A673 (cell line): Measurements from ENCODE around the gene SERPINA4. TPM values are rescaled to one million over a fixed set of nuclear protein-coding genes. Genes with fewer than 3 reads are reported as not detected.

Experiments
- BruUV-seq: library from RNA; stranded (reverse); fragments of 400-500 nt; replicated peaks from 2 replicates; lab custom pipeline; 2021; lab: Mats Ljungman, UMichigan
- CTCF ChIA-PET: fragments of 300-600 bp; sonication (Branson Sonifier 250); formaldehyde crosslinking; loops from one replicate; lab custom pipeline; 2022; ENCODE audit warnings: antibody characterized with exemption; lab: Charles Lee
- POLR2A ChIA-PET: fragments of 300-600 bp; sonication (Branson Sonifier 250); formaldehyde crosslinking; loops from one replicate; lab custom pipeline; 2022; ENCODE audit warnings: antibody characterized with exemption; ENCODE audit not compliant: low non-redundant PET; lab: Charles Lee
- DNase-seq: peaks from one replicate; pipeline ENCODE4 v3.0.0-alpha.2; 2015; ENCODE audit warnings: low spot score
- H3K27ac ChIP-seq: fragments of 200-600 bp; sonication (generic); 2 replicates; pipeline ENCODE4 v1.5.1; 2016; ENCODE audit warnings: mixed run types, low read depth, mild to moderate bottlenecking, mixed read lengths, antibody characterized with exemption, low read length; ENCODE audit not compliant: poor library complexity, severe bottlenecking
- H3K27me3 ChIP-seq: fragments of 200-600 bp; sonication (generic); replicated peaks from 2 replicates; pipeline ENCODE4 v1.6.1; 2017; ENCODE audit warnings: mixed run types, low read depth, mild to moderate bottlenecking, mixed read lengths, antibody characterized with exemption, low read length; ENCODE audit not compliant: insufficient read depth, poor library complexity
- H3K36me3 ChIP-seq: fragments of 200-600 bp; sonication (generic); 2 replicates; pipeline ENCODE4 v1.6.1; 2016; ENCODE audit warnings: mixed run types, mild to moderate bottlenecking, mixed read lengths, antibody characterized with exemption, low read length; ENCODE audit not compliant: insufficient read depth, poor library complexity, severe bottlenecking
- H3K4me1 ChIP-seq: fragments of 200-600 bp; sonication (generic); 2 replicates; pipeline ENCODE4 v1.6.1; 2017; ENCODE audit warnings: mixed run types, mild to moderate bottlenecking, mixed read lengths, antibody characterized with exemption, low read length; ENCODE audit not compliant: insufficient read depth, poor library complexity, severe bottlenecking
- H3K4me3 ChIP-seq: fragments of 200-600 bp; sonication (generic); 2 replicates; pipeline ENCODE4 v1.5.1; 2016; ENCODE audit warnings: low read depth, mixed run types, mild to moderate bottlenecking, mixed read lengths, low read length; ENCODE audit not compliant: poor library complexity, severe bottlenecking
- H3K9me3 ChIP-seq: fragments of 200-600 bp; sonication (generic); 2 replicates; pipeline ENCODE4 v1.6.1; 2016; ENCODE audit warnings: mixed run types, low read depth, mild to moderate bottlenecking, mixed read lengths, antibody characterized with exemption, low read length; ENCODE audit not compliant: poor library complexity, severe bottlenecking
- CTCF ChIP-seq: fragments of 300-800, 200-600 bp; sonication (generic); conservative IDR thresholded peaks from 2 replicates; pipeline ENCODE4 v1.5.1; 2017; ENCODE audit warnings: low read depth, mild to moderate bottlenecking, antibody characterized with exemption, low read length, moderate library complexity, mixed read lengths
- EZH2 ChIP-seq: fragments of 200-600 bp; sonication (generic); IDR thresholded peaks from 2 replicates; pipeline ENCODE4 v1.6.1; 2017; ENCODE audit warnings: borderline replicate concordance, low read depth, mild to moderate bottlenecking, mixed read lengths, antibody characterized with exemption, low read length; ENCODE audit not compliant: poor library complexity, severe bottlenecking
- intact Hi-C: fragments of 100-400 bp; cut with micrococcal nuclease; formaldehyde crosslinking; loops from one replicate; pipeline ENCODE4 v1.10.0; 2022; ENCODE audit not compliant: unreplicated experiment
- total RNA-seq: library from RNA; stranded (reverse); gene quantifications from 2 replicates; pipeline ENCODE4 v1.2.3, GENCODE V29; 2021

The SERPINA4 gene
- total RNA-seq, 1 experiment from 2014 or later = not detected

DNA sequence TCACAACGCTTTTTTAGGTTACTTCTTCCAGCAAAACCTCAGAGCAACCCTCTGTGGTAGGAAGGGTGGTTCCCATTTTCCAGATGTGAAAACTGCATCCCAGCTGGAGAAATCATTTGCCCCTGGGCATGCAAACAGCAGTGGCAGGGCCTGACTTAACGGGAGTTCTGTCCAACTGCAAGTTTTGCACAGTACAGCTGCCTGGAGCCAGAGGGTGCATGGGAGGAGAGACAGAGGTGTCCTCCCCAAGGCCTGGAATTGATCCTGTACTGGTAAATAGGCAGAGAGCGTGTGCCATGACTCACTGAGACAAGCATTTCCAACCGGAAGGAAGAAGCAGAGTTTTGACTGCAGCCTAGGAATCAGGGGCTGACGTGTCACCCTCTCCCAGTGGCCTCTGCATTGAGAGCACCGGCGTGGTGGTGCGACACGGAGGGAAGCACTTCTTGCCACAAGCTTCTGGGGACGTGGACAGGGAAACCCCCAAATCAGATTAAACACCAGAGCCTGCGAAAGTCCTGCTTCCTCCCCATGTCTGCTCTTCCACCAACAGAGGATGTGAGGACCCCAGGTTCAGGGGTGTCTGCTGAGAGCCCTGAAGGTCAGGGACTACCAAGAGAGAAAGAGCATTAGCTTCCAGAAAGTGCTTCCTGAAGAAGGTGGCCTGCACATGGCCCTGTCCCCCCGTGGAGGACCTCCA lies 19.0 kb upstream of the SERPINA4 start:
- Histone ChIP-seq H3K27me3 (no peaks in the 10 kb centered on the region), H3K27ac (no peak overlapping the region), H3K4me1 (no peaks in the 10 kb centered on the region), H3K36me3 (no peaks in the 10 kb centered on the region), H3K4me3 (no peak overlapping the region), H3K9me3 (no peaks in the 10 kb centered on the region)
- no peak for DNase-seq
- ChIA-PET POLR2A (no interaction called here), CTCF (no interaction called here)
- no TSS peak for BruUV-seq
- no peak for TF ChIP-seq CTCF
- no peak for TF ChIP-seq EZH2
- intact Hi-C loops = no loop called here

DNA sequence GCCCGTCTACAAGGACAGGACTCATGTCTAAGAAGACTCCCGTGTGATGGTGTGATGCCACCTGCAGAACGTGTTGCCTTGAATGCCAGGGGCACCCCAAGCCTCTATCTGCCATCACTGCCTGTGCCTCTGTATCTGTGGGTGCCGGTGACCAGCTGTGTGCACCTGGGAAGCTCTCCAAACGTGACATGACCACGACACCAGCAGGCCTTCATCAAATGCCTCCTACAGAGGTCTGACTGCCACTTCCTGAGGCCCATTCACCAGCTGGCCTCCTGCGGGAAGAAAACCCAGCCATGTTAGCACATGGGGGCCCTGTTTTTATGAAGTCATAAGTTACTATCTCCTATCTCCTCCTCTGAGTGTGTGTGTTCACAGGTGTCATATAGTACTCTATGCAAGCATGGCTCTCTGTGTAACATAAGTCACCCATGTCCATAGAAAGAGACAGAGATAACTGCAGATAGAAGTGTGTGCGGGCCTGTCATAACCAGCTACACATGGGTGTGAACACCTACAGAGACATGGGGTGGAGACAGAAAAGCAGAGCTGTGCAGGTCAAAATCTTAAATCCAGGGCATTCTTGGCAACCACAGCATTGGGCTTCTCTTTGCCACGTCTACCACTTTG lies 18.3 kb upstream of the SERPINA4 start:
- intact Hi-C loops = no loop called here

DNA sequence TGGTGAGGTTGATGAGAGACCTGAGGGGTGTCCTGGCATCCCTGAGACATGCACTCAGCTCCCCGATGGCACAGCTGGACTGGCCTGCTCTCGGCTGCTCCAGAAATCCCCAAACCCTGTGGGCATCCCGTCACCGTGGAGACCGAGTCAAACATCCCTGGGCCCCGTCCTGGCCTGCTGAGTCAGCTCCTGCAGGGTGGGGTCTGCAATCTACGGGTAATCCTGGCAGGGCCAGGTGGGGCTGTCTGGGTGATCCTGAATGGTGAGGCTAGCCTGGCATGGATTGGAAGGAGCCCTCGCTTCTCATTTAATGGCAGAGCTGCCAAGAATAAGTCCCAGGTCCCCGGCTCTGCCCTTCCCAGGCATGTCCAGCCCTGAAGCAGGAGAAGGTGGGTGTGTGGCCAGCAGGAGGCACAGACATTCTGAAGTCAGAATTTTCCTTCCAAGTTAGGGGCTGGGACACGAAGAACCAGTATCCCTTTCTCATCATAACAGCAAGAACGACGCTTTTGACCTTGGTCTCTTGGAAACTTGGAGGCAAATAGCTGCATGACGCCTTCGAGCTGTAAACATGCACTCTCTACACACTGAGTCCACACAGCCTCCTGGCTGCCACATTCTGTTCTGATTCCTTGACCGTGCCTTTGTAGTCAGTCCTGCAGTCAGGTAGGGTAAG lies 17.7 kb upstream of the SERPINA4 start:
- no peak for DNase-seq
- CTCF ChIA-PET = no interaction called here
- H3K4me3 ChIP-seq = no peak overlapping the region
- intact Hi-C loops = no loop called here
- no peaks in the 10 kb centered on the region for H3K27me3 ChIP-seq
- no peak for TF ChIP-seq CTCF
- TF ChIP-seq EZH2 = no peak
- POLR2A ChIA-PET = no interaction called here
- no peak overlapping the region for H3K27ac ChIP-seq
- no TSS peak for BruUV-seq
- H3K4me1 ChIP-seq = no peaks in the 10 kb centered on the region
- no peaks in the 10 kb centered on the region for H3K36me3 ChIP-seq
- no peaks in the 10 kb centered on the region for H3K9me3 ChIP-seq

More for the DNA sequence above, 18.3 kb upstream of the SERPINA4 start:
- ChIA-PET CTCF (no interaction called here), POLR2A (no interaction called here)
- no peaks in the 10 kb centered on the region for H3K9me3 ChIP-seq
- TF ChIP-seq EZH2 = no peak
- no peak for TF ChIP-seq CTCF
- no peaks in the 10 kb centered on the region for H3K4me1 ChIP-seq
- no peaks in the 10 kb centered on the region for H3K36me3 ChIP-seq
- no peak for DNase-seq
- no peaks in the 10 kb centered on the region for H3K27me3 ChIP-seq
- BruUV-seq = no TSS peak
- no peak overlapping the region for H3K27ac ChIP-seq
- H3K4me3 ChIP-seq = no peak overlapping the region
